Epithelial cell of umbilical artery (primary cell): Measurements from ENCODE around the gene ZNF813. TPM values are rescaled to one million over a fixed set of nuclear protein-coding genes. Genes with fewer than 3 reads are reported as not detected.

Source experiments
- total RNA-seq: library from RNA; depleted of rRNA; stranded (reverse); fragments of >200 nt; gene quantifications from 2 replicates; pipeline ENCODE4 v1.2.3, GENCODE V29; 2014

Gene ZNF813
- total RNA-seq = 2.4 and 3.2 TPM in 2 replicates

DNA sequence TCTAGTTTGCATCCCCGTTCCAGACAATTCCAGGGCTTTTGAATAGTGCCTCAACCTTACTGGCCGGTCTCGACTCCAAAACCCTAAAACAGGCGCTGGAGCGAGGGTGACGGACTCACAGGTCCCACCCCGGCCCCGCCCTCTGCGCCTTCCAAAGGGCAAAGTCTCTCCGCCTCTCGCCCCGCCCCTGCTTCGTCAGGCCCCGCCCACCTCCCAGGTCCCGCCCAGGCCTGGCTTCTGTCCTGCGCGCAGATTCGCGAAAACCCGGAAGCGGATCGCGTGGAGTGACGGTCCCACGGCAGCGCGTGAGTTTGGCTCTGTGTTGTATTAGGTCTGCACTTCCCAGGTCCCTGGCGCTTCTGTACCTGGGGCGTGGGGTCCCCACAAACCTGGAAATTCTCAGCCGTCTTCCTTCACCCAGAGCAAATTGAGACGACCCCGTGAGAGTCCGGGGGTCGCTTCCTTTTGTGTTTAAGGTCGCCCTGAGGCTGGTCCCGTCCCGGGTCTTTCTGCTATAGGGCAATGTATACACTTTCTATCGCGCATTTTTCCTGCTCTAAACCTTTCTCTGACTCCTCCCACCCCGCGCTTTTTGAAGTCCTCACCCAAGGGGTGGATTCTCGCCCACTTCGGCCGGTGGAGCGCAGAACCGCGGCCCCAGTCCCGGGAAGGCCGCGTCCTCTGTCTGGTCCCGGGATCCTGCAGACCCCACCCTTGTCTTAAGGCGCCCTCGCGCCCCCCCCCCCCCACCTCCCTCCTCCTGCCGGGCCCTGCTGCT lies at the start of gene ZNF813:
ZNF813 (plus strand) TSS at position 249 of the 778 bp plus-strand sequence. CDS start 16,090 bp downstream, outside the sequence.

DNA sequence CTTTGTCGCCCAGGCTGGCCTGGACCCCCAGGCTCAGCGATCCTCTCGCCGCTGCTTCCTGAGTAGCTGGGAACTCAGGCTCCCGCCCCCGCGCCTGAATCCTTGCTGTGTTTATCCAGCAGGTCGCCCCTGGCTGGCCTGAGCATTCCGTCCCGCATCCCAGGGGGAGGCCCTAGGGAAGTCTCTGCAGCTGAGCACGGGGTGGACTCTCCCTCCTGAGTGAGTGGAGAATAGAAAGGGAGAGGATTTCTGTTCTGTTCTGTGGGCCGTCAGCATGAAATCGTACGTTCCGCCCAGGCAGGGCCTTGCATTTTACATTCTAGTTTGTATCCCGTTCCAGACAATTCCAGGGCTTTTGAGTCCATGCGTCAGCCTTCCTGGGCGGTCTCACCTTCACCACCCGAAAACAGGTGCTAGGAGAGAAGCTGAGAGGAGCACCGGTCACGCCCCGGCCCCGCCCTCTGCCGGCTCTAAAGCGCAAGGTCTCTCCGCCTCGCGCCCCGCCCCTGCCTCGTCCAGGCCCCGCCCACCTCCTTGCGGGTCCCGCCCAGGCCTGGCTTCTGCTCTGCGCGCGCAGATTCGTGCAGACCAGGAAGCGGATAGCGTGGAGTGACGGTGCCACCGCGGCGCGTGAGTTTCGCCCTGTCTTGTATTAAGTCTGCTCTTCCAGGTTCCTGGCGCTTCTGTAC lies 36.0 kb upstream of the ZNF813 start, which contains the start of gene ZNF761:
ZNF761 (plus strand) TSS at position 586 of the 689 bp plus-strand sequence. CDS start 15,285 bp downstream, outside the sequence.

DNA sequence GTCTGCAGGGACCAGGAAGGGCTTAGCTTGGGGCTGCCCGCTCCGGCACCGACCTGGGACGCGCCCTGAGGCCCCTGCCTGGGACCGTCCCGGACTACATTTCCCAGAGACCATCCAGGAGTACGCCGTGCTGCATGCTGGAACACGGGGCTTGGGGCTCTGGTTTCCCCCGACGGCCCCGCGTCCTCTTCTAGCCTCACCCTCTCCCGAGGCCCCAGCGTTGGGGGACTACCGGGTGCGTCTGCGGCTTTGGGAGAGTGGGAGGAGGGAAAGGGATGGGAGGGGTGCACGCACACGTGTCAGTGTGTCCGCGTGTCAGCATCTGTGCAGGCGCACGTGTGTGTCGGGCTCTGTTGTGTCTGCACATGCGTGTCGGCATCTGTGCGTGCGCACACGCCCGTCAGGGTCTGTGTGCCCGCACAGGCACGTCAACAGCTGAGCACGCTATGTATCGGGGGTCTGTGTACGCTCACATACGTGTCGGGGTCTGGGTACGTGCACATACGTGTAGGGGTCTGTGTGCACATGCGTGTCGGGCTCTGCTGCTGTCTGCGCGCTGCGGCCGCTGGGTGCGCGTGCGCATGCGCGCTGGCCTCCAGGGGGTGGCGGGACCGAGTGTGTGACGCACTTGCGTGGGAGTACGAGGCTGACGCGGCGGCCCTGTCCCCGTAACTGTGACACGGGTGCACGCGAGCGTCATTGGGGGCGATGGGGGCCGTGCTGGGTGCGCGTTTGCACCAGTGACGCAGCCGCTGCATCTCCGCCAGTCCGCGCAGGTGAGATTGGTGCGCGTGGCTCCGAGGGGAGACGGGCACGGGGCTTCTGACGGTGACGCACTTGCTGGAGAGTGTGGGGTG lies 70.2 kb downstream of the ZNF813 start, which contains the start of gene ZNF331:
ZNF331 (plus strand) TSS at position 625 of the 857 bp plus-strand sequence. CDS start 31,232 bp downstream, outside the sequence.

Other genes with a start within 250 kb of the ZNF813 start
- gene ZNF677, start 212.9 kb upstream of the ZNF813 start, total RNA-seq = 17.5 and 18.2 TPM in 2 replicates
- gene VN1R2, start 209.4 kb upstream of the ZNF813 start, total RNA-seq = not detected in 2 replicates
- not detected in 2 replicates for gene VN1R4, start 200.0 kb upstream of the ZNF813 start, total RNA-seq
- 9.4 and 12.2 TPM in 2 replicates for gene ZNF845, start 134.0 kb upstream of the ZNF813 start, total RNA-seq
- 3.2 and 5.8 TPM in 2 replicates for gene ZNF525, start 102.0 kb upstream of the ZNF813 start, total RNA-seq
- gene ZNF765, start 72.6 kb upstream of the ZNF813 start, total RNA-seq = 12.3 and 13.1 TPM in 2 replicates
- 10.4 and 12.8 TPM in 2 replicates for gene ZNF761, start 35.7 kb upstream of the ZNF813 start, total RNA-seq
- 4.9 and 5.5 TPM in 2 replicates for gene ZNF331, start 70.4 kb downstream of the ZNF813 start, total RNA-seq
- gene DPRX, start 164.3 kb downstream of the ZNF813 start, total RNA-seq = not detected in 2 replicates